HG03097 (cell line): Measurements from ENCODE around the gene ZFC3H1.

Source experiments
- ATAC-seq: cut with Tn5 transposase; IDR thresholded peaks from one replicate; pipeline ENCODE4 v1.9.1; 2021; ENCODE audit not compliant: unreplicated experiment, low FRiP score

ZFC3H1 gene

DNA sequence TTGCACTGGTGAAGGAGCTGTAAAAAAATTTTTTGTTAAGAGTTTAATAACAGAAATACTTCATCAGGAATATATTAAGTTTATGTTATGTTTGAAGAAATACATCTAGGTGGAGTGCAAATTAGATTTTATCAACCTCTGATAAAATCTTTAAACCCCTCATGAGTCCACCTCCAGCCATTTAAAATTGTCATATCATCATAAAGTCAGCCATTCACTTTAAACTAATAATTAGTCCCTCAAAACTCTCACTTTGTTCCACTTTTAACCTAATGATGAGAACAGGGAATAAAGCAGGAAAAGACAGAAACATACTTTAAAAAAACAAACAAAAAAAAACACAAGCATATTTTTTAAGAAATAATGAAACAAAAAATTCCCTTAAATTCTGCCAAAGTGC, 25.1 kb downstream of the ZFC3H1 start:
- no peak for ATAC-seq

DNA sequence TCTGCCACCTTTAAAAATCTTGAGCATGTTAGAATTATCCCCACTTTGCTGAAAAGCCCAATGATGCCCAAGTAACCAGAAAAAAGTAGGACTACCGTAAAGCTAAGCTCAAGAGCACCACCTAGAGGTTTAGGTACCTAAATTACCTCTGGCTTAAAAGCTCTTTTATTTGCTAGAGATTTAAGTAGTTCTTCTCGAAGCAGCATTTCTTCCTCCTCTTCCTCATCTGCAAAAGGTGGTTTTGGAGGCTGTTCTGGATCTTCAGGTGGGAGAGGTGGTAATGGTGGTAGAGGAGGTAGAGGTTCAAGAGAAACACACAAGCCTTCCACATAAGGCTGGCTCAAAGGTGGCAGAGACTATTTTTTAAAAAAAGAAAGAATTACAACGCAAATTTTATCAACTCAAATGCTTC, 26.9 kb downstream of the ZFC3H1 start:
- ATAC-seq, result no peak

DNA sequence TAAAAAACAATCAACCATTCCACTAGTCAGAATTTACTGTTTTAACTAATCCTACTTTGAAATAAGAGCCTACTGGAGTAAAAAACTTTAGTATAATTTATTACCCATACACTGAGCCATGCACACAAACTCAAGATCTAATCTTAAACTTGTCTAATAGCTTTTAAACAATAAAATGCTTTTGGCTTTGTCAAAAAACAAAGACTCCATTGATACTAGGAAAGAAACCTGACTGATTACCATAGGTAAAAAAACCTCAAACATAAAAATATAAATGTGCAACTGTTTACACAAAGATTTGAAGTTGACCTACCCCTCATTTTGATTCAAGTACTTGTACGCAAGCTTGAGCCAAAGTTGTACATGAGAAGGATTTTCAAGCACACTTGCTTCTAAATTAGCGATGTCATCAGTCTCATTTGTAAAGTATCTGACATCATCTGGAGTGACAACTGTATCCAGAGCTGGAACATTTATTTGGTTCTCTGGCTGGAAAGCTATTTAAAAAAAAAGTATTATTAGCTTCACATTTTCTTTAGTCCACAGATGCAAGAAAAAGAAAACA, 36.1 kb downstream of the ZFC3H1 start:
- no peak for ATAC-seq

DNA sequence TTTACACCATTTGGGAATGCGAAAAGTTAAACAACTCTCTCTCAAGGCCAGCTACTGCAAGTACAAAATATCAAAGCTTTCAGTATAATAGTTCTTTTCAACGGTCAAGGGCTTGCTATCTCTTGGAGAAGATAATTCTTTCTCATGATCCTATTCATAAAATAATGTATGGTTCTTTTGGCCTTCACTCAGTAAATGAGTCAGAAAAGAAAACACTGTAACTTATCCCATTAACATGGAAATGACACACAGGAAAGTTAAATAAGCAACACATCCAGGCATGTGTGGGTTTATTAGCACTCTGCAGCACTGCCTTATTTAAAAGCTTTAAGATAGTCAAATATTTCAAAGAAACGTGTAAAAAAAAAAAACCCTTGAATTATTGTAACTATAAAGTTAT, 36.9 kb downstream of the ZFC3H1 start:
- no peak for ATAC-seq

DNA sequence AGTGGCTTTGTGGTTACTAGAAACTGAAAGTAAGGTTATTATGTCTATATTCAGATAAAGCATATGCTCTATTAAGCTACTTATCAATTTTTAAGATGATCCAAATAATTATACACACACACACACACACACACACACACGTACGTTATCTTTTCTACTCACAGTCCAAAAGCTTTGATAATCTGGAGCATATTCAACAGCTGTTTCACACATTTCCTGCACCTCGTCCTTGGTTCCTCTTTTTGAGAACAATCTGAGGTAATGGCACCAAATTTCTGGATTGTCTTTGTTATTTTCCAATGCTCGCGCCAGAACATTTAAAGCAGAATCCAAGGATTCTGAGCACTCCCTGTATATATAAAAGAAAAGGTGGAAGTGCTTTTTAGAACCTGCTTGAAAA, 37.5 kb downstream of the ZFC3H1 start:
- ATAC-seq, result peak; percentile 73

DNA sequence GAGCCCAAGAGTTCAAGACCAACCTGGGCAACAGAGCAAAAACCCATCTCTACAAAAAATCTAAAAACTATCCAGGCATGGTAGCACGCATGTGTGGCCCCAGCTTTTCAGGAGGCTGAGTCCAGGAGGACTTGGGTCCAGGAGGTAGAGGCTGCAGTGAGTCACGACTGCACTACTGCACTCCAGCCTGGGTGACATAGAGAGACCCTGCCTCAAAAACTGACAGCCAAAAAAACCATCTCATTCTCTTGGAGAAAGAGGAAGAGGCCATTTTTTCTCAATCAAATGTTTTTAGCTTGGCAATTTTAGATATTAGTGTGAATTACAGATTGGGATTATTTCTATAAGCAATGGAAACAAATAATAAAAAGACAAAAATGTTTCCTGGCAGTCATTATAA, 38.2 kb downstream of the ZFC3H1 start:
- ATAC-seq, result no peak

DNA sequence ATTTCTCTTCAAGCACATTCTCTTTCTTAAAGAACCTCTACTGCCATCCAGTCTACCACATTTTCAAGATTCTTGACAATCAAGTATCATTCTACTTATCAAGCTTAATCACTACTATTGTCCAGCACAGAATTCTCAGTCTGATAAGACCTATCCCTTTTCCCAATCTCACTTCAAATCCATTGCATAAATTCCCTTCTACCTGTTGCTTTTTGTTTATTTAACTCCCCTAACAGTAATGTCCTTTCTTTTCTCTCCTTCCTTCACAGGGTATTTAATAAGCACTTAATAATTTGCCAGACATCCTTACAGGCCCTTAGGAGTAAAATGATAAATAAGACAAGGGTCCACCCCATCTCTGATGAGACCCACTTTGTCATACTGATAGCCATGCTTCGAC, 41.7 kb downstream of the ZFC3H1 start:
- no peak for ATAC-seq

DNA sequence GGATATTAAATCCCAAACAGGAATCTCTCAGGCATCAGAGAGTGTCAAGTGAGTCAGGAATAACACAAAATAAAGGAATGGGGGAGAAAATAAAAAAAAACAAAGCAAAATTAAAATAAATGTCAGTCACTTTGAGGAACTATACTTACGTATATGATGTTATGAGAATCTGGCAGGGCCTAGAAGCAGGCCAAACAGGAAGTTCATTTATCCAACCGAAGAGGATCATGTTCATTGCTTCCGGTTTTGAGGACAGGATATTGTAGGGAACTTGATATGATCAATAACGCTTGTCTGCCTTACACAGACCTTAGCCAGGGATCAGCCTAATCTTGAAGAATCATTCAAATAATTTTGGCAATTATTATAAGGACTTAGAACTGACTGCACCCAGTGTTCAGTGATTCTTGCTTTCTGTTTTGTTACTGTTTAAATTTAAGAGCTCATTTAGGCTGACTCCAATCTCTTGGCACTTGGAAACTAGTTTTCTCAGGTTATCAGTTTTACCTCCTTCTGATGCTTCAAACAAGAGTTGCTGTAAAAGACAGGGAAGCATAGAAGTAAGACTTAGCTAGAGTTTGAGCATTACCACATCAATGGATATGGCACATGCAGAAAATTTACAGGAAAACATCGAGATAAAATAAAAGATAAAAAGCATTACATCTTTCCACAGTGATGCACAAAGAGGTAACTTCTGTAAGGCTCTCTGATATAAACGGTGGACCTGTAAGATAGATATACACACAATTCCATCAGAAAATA, 53.4 kb downstream of the ZFC3H1 start:
- ATAC-seq, result no peak

DNA sequence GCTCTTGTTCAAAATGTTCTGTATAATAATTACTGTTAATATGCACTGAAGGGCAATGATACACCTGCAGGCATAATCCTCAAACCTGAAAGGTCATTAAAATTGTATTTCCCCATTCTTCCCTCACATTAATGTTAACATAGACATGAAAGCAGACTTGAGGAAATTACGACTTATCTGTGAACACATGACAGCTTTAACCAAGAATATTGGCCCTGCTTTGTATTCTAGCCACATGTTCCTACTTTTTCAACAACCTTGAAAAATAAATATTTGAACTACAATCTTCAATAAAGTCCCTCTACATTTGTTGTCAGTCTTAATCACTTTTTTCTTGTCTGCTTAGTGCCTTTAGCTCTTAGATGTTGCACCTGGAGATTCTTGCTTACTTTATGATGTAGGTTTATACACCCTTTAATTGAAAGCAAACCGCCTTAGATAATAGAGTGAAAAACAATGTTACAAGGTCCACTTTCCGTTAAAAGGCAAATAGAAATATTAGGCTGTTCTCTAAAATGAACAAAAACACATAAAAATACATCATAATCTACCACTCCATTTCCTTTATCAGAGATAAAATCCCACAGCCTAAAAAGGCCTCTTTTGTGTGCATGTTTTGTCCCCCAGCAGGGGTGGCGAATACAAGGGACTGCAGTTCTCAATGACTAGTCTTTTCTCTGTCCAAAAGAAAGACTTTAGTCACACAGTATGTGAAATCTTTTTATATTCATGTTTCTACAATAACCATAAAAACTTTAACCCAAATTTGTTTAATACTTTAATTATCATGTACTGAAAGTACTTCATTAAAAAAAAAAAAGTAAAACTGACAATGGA, 55.9 kb downstream of the ZFC3H1 start:
- ATAC-seq, result no peak

DNA sequence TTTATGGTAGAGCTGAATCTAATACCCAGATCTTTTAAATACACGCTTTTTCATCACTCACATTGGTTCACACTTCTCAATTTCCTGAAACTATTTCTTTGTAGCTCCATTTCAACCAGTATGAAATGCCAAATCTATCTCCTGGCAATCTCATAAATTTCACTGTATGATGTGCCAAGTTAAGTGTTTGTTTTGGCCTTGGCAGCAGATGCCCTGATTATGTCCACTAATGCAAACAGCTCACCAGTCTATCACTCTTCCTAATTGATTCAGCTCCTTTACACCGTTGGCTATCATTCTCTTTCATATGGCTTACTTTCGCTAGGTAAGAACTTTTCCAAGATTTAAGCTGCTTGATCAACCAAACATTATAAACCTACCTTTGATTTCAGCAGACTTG, 58.6 kb downstream of the ZFC3H1 start:
- ATAC-seq, result no peak

DNA sequence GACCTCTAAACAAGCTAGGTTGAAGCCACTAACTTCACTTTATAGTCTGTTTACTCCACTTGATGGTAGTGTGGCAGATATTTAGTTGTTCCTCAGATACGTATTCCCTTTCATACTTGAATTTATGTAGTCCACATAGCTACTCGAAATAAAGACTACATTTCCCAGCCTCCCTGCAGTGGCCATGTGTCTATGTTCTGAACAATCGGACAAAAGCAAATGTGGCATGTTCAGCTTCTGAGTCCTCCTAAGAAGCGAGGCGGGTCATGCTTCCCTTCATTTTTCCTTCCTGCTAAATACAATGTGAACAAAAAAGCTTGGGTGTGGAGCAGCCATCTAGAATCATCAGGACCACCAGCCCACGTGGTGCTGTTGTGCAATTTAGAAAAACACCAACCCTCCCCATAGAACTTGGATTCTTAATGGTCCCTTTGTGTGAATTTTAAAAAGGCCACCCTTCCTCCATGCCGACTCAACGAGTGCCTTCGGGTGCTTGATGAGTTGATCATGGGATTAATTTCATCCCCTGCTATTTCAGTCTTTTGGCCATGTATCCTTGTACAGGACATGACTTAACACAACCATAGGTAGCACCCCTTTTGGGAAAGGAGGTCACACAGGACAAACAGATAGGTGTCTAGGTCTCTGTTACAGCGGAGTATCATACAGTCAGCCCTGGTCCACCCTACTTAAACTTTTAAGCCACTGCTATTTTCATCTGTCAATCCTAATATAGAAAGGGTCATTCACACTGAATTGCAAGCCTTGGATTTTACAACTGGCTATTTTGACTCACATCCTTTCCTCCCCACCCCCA, 60.7 kb downstream of the ZFC3H1 start:
- no peak for ATAC-seq

DNA sequence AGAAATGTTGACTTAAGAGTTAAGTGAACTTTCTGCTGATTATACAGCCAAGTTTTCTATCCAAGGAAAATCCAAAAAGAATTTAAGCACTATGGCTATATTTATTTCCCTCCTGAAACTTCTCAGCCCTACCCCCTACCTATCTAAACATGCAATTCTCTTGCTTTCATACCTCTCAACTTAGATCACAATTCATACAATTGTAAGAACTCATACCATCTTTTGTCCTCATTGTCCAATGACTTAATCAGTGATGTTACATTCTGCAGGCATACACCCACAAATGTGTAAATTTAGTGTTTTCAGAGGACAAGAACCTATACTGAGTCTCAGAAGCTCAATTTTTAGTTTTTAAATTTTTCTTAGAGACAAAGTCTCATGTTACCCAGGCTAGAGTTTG, 62.1 kb downstream of the ZFC3H1 start:
- no peak for ATAC-seq

DNA sequence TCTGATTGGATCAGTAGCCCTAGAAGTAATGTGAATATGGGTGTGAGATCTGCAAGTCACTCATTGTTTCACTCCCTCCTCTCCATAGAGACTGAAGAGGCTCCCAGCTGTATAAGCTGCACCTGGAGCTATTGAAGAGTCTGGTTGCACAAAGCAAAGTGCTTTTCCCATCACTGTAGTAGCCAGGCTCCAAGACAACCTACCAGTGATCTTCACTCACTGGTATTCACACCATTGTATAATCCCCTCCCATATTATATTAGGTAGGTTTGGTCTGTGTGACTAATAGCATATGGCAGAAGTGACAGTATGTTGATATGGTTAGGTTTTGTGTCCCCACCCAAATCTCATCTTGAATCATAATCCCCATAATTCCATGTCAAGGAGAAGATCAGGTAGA, 64.4 kb downstream of the ZFC3H1 start:
- ATAC-seq, result no peak

DNA sequence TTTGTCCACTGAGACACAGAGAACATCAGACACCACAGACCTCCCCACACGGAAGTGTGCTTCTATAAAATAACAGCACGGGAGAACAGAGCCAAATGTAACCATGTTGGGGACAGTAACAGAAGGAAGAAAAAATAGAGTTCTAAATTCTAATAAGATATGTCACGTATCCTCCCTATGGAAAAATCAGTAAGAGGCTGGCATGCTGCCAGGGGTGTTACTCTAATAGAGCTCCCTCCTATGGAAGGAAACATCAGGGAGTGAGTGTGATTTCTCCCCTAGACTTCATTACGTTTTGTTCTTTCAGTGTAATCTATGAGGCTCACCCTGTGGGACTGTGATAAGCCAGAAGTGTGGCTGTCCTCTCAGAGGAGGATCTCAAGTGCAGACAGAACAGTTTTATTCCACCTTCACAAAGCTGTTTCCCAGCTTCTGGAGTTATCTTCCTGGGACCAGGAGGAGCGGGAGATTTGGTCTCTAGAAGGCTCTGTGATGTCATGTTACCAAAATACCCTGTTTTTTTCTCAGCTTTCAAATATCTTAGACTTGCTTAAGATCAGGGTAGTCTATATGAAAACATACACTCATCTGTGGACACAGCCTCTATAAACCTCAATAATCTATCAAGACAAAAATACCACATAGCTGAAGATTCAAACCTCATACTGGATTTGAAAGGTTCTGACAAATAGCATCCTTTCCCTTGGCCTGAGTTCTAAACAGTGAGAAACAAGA, 69.3 kb downstream of the ZFC3H1 start:
- no peak for ATAC-seq

DNA sequence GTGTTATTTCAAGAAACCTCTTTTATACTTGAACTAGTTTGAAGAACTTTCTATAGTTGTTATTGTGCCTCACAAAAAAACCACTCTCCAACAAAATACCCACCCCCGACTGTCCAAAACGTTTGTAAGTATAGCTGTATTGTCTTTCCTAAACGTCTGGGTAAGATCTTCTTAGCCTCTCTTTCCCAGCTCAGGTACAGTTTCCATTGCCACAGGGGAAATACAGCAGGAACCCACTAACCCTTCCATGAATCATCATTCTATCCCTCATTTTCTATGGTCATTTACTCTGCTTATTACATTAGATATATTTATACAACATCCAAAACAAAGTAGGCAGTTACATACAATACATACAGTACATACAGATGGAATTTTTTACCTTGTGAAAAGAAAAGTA, 70.8 kb downstream of the ZFC3H1 start:
- ATAC-seq, result no peak

DNA sequence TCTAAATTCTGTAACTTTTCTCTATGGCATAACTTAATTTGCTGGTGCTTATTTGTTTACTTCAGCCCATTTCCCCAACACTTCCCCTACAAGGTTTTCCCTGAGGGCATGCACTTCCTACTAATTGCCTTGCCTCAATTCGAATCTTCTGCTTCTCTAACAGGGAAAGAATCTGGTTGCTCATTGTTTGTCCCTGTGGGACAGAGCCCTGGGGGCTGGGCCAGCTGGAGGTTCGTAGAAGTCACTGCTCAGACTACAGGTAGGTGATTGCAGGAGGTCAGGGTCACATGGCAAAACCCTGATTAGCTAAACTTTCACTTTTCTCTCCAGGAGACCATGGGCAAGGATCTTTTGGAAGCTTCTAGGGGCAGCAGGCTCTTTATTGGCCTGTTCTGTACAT, 72.0 kb downstream of the ZFC3H1 start:
- no peak for ATAC-seq

DNA sequence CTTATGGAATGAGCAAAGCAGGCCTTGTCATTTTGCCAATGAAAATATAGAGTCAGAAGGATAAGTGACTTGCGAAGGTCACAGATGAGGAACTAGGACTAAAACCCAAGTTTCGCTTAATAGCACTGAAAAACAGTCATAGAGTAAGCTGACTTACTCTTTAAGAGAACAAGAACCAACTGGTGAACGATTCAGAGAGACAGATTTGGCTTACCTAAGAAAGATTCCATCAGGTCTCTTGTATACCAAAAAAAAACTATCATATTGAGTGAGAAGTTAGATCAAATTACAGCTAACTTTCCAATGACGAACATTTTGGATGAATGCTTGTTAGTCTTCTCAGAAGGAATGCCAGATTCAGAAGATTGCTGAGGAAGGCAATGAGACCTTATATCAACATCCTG, 74.2 kb downstream of the ZFC3H1 start:
- ATAC-seq, result no peak

DNA sequence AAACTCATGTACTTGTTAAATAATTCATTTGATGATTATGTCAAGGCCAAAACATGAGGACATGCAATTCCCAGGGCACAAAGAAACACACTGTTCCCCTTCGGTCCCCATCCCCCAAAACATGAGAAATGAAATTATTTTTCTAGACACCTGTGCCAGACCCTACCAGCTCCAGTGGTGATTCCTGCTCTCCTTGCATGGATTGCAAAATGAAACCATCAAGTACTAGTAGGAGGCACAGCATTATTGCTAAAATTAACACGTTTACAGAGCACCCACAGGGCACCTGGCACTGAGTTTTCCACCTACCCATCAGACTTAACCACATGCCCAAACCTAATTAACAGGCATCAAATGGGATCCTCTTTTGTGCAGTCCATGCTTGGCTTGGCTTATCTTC, 76.6 kb downstream of the ZFC3H1 start:
- ATAC-seq, result no peak

DNA sequence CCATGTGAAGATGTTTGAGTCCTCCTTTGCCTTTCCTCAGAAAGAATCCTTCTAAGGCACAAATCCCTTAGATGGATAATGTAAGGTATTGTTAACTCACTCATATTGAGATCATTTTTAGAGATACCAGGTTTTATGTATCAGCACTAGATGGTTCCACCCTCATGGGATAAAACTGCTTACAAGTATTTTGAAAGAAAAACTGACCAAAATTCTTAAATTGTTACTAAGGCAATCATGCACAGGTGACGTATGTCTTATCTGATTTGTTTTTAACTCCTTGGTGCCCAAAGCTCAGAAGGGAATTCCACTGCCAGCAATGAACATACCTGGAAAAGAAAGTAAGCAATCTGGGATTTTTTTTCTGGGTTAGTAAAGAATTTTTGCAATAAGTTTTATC, 78.4 kb downstream of the ZFC3H1 start:
- ATAC-seq, result no peak

DNA sequence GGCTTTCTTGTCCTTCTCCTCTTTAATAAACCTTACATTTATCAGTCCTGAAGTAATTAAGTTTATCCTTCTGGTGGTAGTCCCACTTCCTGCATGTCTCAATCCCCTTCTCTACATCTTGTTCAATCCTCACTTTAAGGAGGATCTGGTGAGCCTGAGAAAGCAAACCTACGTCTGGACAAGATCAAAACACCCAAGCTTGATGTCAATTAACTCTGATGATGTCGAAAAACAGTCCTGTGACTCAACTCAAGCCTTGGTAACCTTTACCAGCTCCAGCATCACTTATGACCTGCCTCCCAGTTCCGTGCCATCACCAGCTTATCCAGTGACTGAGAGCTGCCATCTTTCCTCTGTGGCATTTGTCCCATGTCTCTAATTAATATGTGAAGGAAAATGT, 79.3 kb downstream of the ZFC3H1 start:
- no peak for ATAC-seq
